Loucy (cell line): ENCODE data around the gene UBE3C.

Experiments used
- H2AFZ ChIP-seq: fragments of 200-600 bp; sonication (generic); 2 replicates; pipeline ENCODE4 v1.6.0; 2016; ENCODE audit warnings: antibody characterized with exemption, mild to moderate bottlenecking, low read length, moderate library complexity
- H3F3A ChIP-seq: fragments of 200-600 bp; 2 replicates; pipeline ENCODE4 v1.6.0; 2016; ENCODE audit warnings: antibody characterized with exemption, low read depth, mild to moderate bottlenecking
- H3K27me3 ChIP-seq: fragments of 200-600 bp; sonication (generic); 2 replicates; pipeline ENCODE4 v1.6.1; 2014; ENCODE audit warnings: low read length, mild to moderate bottlenecking; ENCODE audit not compliant: insufficient read depth, poor library complexity, severe bottlenecking
- H3K36me3 ChIP-seq: fragments of 200-600 bp; sonication (generic); 2 replicates; pipeline ENCODE4 v1.6.1; 2016; ENCODE audit warnings: low read length; ENCODE audit not compliant: insufficient read depth
- H3K4me1 ChIP-seq: fragments of 200-600 bp; sonication (generic); 2 replicates; pipeline ENCODE4 v1.5.1; 2014; ENCODE audit warnings: low read length, mild to moderate bottlenecking; ENCODE audit not compliant: insufficient read depth, poor library complexity, severe bottlenecking
- H3K4me2 ChIP-seq: fragments of 200-600 bp; sonication (generic); 2 replicates; pipeline ENCODE4 v1.6.0; 2014; ENCODE audit warnings: antibody characterized with exemption, low read length, low read depth, mild to moderate bottlenecking; ENCODE audit not compliant: poor library complexity, severe bottlenecking
- H3K4me3 ChIP-seq: fragments of 200-600 bp; sonication (generic); 2 replicates; pipeline ENCODE4 v1.5.1; 2014; ENCODE audit warnings: low read length, mild to moderate bottlenecking, mixed read lengths; ENCODE audit not compliant: poor library complexity, severe bottlenecking
- H3K79me2 ChIP-seq: fragments of 200-600 bp; sonication (generic); 2 replicates; pipeline ENCODE4 v1.6.1; 2014; ENCODE audit warnings: low read length; ENCODE audit not compliant: insufficient read depth
- H3K9ac ChIP-seq: fragments of 200-600 bp; sonication (generic); 2 replicates; pipeline ENCODE4 v1.6.0; 2014; ENCODE audit warnings: mild to moderate bottlenecking, low read depth, low read length, moderate library complexity; ENCODE audit not compliant: poor library complexity, severe bottlenecking
- H3K9me2 ChIP-seq: fragments of 200-600 bp; sonication (generic); replicated peaks from 2 replicates; pipeline ENCODE4 v1.6.1; 2016; ENCODE audit warnings: low read depth, low read length, mixed read lengths
- H3K9me3 ChIP-seq: fragments of 200-600 bp; sonication (generic); 2 replicates; pipeline ENCODE4 v1.6.1; 2014; ENCODE audit warnings: mild to moderate bottlenecking, antibody characterized with exemption, low read length, low read depth; ENCODE audit not compliant: insufficient read depth
- H4K20me1 ChIP-seq: fragments of 200-600 bp; sonication (generic); 2 replicates; pipeline ENCODE4 v1.6.0; 2014; ENCODE audit warnings: antibody characterized with exemption, low read length, mild to moderate bottlenecking; ENCODE audit not compliant: insufficient read depth, poor library complexity, severe bottlenecking
- CTCF ChIP-seq: fragments of 200-600 bp; sonication (generic); conservative IDR thresholded peaks from 2 replicates; pipeline ENCODE4 v1.5.1; 2014; ENCODE audit warnings: mild to moderate bottlenecking, antibody characterized with exemption, low read length
- EZH2phosphoT487 ChIP-seq: fragments of 200-600 bp; IDR thresholded peaks from 2 replicates; pipeline ENCODE4 v1.6.1; 2018; ENCODE audit warnings: antibody characterized with exemption, mild to moderate bottlenecking, moderate library complexity, borderline replicate concordance

UBE3C gene

GRCh38 chr7:157292770-157293412 is 154.2 kb downstream of the UBE3C start:
- TF ChIP-seq EZH2phosphoT487 (no peak), CTCF (no peak)
- Histone ChIP-seq H3K4me2 (no peak overlapping the region), H3F3A (no peaks in the 10 kb centered on the region), H2AFZ (no peak overlapping the region), H3K9ac (no peak overlapping the region), H3K4me1 (no peaks in the 10 kb centered on the region), H3K79me2 (no peaks in the 10 kb centered on the region), H3K27me3 (no peaks in the 10 kb centered on the region), H4K20me1 (no peaks in the 10 kb centered on the region), H3K36me3 (no peaks in the 10 kb centered on the region), H3K9me3 (no peaks in the 10 kb centered on the region), H3K4me3 (no peak overlapping the region), H3K9me2 (no peaks in the 10 kb centered on the region)

GRCh38 chr7:157293413-157293788 is 154.7 kb downstream of the UBE3C start:
- Histone ChIP-seq H2AFZ (no peak overlapping the region), H3K9me2 (no peaks in the 10 kb centered on the region), H3K4me3 (no peak overlapping the region), H3K27me3 (no peaks in the 10 kb centered on the region), H3K79me2 (no peaks in the 10 kb centered on the region), H4K20me1 (no peaks in the 10 kb centered on the region), H3K4me2 (no peak overlapping the region), H3K4me1 (no peaks in the 10 kb centered on the region), H3K36me3 (no peaks in the 10 kb centered on the region), H3K9ac (no peak overlapping the region), H3F3A (no peaks in the 10 kb centered on the region), H3K9me3 (no peaks in the 10 kb centered on the region)
- TF ChIP-seq EZH2phosphoT487 (no peak), CTCF (no peak)

- Histone ChIP-seq H2AFZ (no peak overlapping the region), H3K4me2 (no peak overlapping the region), H3K4me3 (no peak overlapping the region), H3K9me3 (no peaks in the 10 kb centered on the region), H3K36me3 (no peaks in the 10 kb centered on the region), H3K4me1 (peaks cover 12% of the 10 kb centered on the region), H3K79me2 (peaks cover 12% of the 10 kb centered on the region; the same call in 1 of the 2 replicates), H3K9me2 (no peaks in the 10 kb centered on the region), H3K9ac (no peak overlapping the region), H3F3A (no peaks in the 10 kb centered on the region), H4K20me1 (no peaks in the 10 kb centered on the region), H3K27me3 (no peaks in the 10 kb centered on the region)
- no peak for TF ChIP-seq CTCF
- no peak for TF ChIP-seq EZH2phosphoT487
Measured at GRCh38 chr7:157294773-157295172, 156.0 kb downstream of the UBE3C start.
